Measurements from ENCODE around the gene EDC3. TPM values are rescaled to one million over a fixed set of nuclear protein-coding genes. Genes with fewer than 3 reads are reported as not detected.
"Not testable (repeated sequence)": the region's sequence is repeated elsewhere in the genome, so short reads cannot be mapped to it uniquely, and the experiment has no call there.

Gene EDC3
- total RNA-seq, 2 experiments from 2014 or later: 11.0 to 11.1 TPM

GRCh38 chr15:74663303-74664027 is 32.4 kb downstream of the EDC3 start:
- Histone ChIP-seq H3K27ac (ENCODE audit: low read depth in 1 of 2, low read length in 2 of 2) (no peak overlapping the region), H3K36me3 (ENCODE audit: insufficient read depth, low read length) (peaks cover 18% of the 10 kb centered on the region), H3K4me3 (ENCODE audit: low read length) (no peak overlapping the region), H3K27me3 (ENCODE audit: control insufficient read depth in 1 of 2, insufficient read depth in 2 of 2, low read length in 2 of 2) (no peaks in the 10 kb centered on the region), H3K9me3 (ENCODE audit: control insufficient read depth in 1 of 2, insufficient read depth in 1 of 2, low read length in 2 of 2) (no peaks in the 10 kb centered on the region), H3K4me1 (ENCODE audit: insufficient read depth, low read length) (no peaks in the 10 kb centered on the region)
- POLR2A ChIA-PET: no interaction called here
- Mint-ChIP-seq H3K4me3 (no peak overlapping the region), H3K4me1 (ENCODE audit: low read depth) (peaks cover 21% of the 10 kb centered on the region), H3K36me3 (ENCODE audit: low read depth) (peaks cover 22% of the 10 kb centered on the region), H3K9me3 (no peaks in the 10 kb centered on the region), H3K27me3 (no peaks in the 10 kb centered on the region), H3K27ac (no peak overlapping the region)
- CTCF ChIA-PET: no interaction called here
- ATAC-seq (ENCODE audit: poor library complexity): no peak
- no peak for TF ChIP-seq CTCF (IDR thresholded peaks at IDR 0.05)
- no peak for DNase-seq
- intact Hi-C loops (cut with DNase I, micrococcal nuclease): no loop called here

DNA sequence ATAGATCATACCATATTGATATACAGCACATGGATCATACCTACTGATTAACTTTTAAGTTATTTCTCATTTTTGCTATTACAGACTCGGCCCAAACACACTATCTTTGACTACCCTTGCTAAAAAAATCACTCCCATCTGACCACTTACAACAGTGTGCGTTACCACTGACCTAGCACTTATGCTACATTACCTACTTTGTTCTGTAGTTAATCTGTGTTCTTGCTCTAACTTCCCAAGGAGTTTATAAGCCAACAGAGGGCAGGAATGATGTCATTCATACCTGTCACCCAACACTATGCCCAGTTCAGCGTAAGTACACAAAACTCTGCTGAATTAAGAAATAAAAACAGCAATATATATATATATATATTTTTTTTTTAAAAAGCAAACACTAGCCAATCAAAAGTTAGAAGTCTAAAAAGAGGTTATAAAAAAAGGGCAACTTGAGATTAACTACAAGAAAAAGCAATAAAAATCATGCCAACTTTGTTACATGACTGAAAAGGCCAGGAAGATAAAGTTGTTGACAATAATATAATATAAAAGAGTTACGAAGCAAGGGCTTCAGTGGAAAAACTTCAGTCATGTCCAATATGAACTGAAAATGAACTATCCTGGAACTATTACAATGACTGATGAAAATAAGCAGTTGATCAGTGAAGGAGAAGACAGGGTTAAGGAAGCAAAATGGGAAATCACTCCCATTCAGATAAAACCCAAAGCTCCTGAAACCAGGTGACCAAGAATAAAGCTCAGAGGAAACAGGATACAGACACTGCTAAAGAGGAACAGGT is 33.6 kb downstream of the EDC3 start:
- Mint-ChIP-seq H3K27ac (no peak overlapping the region), H3K36me3 (ENCODE audit: low read depth) (peaks cover 17% of the 10 kb centered on the region), H3K4me3 (no peak overlapping the region), H3K9me3 (no peaks in the 10 kb centered on the region), H3K27me3 (no peaks in the 10 kb centered on the region), H3K4me1 (ENCODE audit: low read depth) (peaks cover 16% of the 10 kb centered on the region)
- no peak for TF ChIP-seq CTCF (IDR thresholded peaks at IDR 0.05)
- no peak for DNase-seq
- no peak overlapping the region for H3K27ac ChIP-seq (ENCODE audit: low read depth in 1 of 2, low read length in 2 of 2)
- no peak for ATAC-seq (ENCODE audit: poor library complexity)
- H3K4me3 ChIP-seq (ENCODE audit: low read length): no peak overlapping the region
- H3K27me3 ChIP-seq (ENCODE audit: control insufficient read depth in 1 of 2, insufficient read depth in 2 of 2, low read length in 2 of 2): no peaks in the 10 kb centered on the region
- POLR2A ChIA-PET: no interaction called here
- intact Hi-C loops (cut with DNase I, micrococcal nuclease): no loop called here
- peaks cover 9% of the 10 kb centered on the region for H3K36me3 ChIP-seq (ENCODE audit: insufficient read depth, low read length)
- no peaks in the 10 kb centered on the region for H3K4me1 ChIP-seq (ENCODE audit: insufficient read depth, low read length)
- H3K9me3 ChIP-seq (ENCODE audit: control insufficient read depth in 1 of 2, insufficient read depth in 1 of 2, low read length in 2 of 2): no peaks in the 10 kb centered on the region
- CTCF ChIA-PET: no interaction called here

GRCh38 chr15:74661280-74661679 is 34.5 kb downstream of the EDC3 start:
- POLR2A ChIA-PET; H3K9me3 Mint-ChIP-seq; ATAC-seq (ENCODE audit: poor library complexity); H3K27ac ChIP-seq (ENCODE audit: low read depth in 1 of 2, low read length in 2 of 2); DNase-seq; H3K4me1 ChIP-seq (ENCODE audit: insufficient read depth, low read length); H3K4me3 Mint-ChIP-seq; CTCF ChIA-PET; H3K27me3 ChIP-seq (ENCODE audit: control insufficient read depth in 1 of 2, insufficient read depth in 2 of 2, low read length in 2 of 2); H3K4me3 ChIP-seq (ENCODE audit: low read length); H3K27ac Mint-ChIP-seq; H3K9me3 ChIP-seq (ENCODE audit: control insufficient read depth in 1 of 2, insufficient read depth in 1 of 2, low read length in 2 of 2); H3K36me3 ChIP-seq (ENCODE audit: insufficient read depth, low read length); H3K27me3 Mint-ChIP-seq; intact Hi-C loops (cut with DNase I, micrococcal nuclease): not testable (repeated sequence)
- peaks cover 16% of the 10 kb centered on the region for H3K4me1 Mint-ChIP-seq (ENCODE audit: low read depth)
- H3K36me3 Mint-ChIP-seq (ENCODE audit: low read depth): peaks cover 16% of the 10 kb centered on the region
